Activated naive CD8-positive, alpha-beta T cell (primary cell): Measurements from ENCODE around the gene PACRG.

Source experiments
- H3K27ac Mint-ChIP-seq: one replicate; pipeline ENCODE4 v1.8.0; 2021; ENCODE audit warnings: mixed read lengths
- H3K27me3 Mint-ChIP-seq: one replicate; pipeline ENCODE4 v1.8.0; 2021; ENCODE audit warnings: mixed read lengths
- H3K36me3 Mint-ChIP-seq: one replicate; pipeline ENCODE4 v1.8.0; 2021; ENCODE audit warnings: mixed read lengths
- H3K4me1 Mint-ChIP-seq: one replicate; pipeline ENCODE4 v1.8.0; 2021; ENCODE audit warnings: low read depth, mixed read lengths
- H3K4me3 Mint-ChIP-seq: one replicate; pipeline ENCODE4 v1.8.0; 2021; ENCODE audit warnings: mild to moderate bottlenecking, mixed read lengths
- H3K9me3 Mint-ChIP-seq: one replicate; pipeline ENCODE4 v1.8.0; 2021; ENCODE audit warnings: low read depth, mixed read lengths

The PACRG gene

DNA sequence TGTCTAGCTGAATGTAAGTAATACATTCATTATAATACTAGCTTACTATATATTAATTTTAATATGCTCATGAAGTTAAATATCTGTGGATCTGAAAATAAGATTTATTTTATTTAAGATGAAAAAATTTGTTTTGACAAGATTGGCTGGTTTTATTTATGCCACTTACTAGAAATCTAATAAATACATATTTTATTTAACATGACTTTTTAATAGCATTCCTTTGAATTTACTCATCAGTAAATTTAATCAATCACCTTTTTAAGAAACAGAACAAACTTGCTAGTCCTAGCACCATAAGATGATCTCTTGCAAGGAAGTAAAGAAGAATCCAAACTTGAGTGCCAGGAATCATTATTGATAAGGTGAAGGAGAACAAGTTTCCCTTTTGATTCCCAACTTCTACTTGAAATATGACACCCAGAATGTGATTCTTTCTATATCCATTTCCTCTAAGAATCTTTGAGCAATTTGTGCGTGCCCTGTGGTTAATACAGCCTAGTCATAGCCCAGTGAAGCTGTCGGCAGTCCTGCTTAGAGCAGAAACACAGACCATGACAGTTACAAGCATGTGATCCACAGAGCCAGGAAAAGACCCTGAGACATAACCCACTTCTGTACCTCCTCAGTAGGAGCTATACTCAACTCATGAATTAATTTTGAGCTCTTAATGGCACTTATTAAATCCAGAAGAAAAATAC, 404.4 kb downstream of the PACRG start:
- Mint-ChIP-seq H3K4me3 (no peak overlapping the region), H3K27me3 (no peaks in the 10 kb centered on the region), H3K36me3 (no peaks in the 10 kb centered on the region), H3K27ac (no peak overlapping the region), H3K9me3 (no peaks in the 10 kb centered on the region), H3K4me1 (no peaks in the 10 kb centered on the region)

GRCh38 chr6:163133017-163133416, 405.2 kb downstream of the PACRG start:
- H3K9me3 Mint-ChIP-seq = no peaks in the 10 kb centered on the region

GRCh38 chr6:163133691-163134090, 405.9 kb downstream of the PACRG start:
- Mint-ChIP-seq H3K27ac (no peak overlapping the region), H3K27me3 (peaks cover 1% of the 10 kb centered on the region), H3K9me3 (no peaks in the 10 kb centered on the region), H3K36me3 (no peaks in the 10 kb centered on the region), H3K4me3 (no peak overlapping the region), H3K4me1 (no peaks in the 10 kb centered on the region)

More at GRCh38 chr6:163133017-163133416, 405.2 kb downstream of the PACRG start:
- no peaks in the 10 kb centered on the region for H3K4me1 Mint-ChIP-seq
- H3K27ac Mint-ChIP-seq = no peak overlapping the region
- no peaks in the 10 kb centered on the region for H3K36me3 Mint-ChIP-seq
- H3K4me3 Mint-ChIP-seq = no peak overlapping the region
- H3K27me3 Mint-ChIP-seq = peaks cover 1% of the 10 kb centered on the region

DNA sequence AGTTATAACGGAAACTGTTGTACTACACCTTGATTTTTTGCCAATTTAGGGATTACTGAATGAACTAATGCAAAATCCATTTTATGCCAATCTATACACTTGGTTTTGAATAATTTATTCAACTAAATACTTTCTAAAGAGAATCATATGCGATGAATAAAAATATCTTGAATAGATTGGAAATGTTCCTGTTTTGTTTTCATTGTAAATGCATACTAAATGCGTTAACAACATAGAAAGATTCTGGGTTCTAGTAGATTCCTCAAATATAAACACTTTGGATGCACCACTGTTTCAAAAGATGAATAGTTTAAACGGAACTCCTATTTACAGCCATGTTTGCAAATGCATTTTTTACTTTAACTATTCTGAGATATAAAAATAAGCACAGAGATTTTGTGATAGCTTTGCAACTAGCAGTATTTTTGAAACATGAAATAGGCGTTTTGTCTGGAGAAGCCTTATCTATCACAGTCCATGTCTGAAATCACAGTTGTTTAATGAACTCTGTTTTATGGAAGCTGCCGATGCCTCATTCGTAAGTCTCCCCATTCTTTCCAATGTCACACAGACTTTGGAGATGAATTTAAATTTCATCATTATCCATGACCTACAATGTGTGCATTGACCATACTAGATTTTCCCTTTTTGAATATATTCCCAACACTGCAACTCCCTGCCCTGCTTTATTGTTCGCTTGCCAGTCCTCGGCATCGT, 409.1 kb downstream of the PACRG start:
- Mint-ChIP-seq H3K4me3 (no peak overlapping the region), H3K9me3 (no peaks in the 10 kb centered on the region), H3K36me3 (no peaks in the 10 kb centered on the region), H3K27ac (no peak overlapping the region), H3K4me1 (no peaks in the 10 kb centered on the region), H3K27me3 (peaks cover 4% of the 10 kb centered on the region)

DNA sequence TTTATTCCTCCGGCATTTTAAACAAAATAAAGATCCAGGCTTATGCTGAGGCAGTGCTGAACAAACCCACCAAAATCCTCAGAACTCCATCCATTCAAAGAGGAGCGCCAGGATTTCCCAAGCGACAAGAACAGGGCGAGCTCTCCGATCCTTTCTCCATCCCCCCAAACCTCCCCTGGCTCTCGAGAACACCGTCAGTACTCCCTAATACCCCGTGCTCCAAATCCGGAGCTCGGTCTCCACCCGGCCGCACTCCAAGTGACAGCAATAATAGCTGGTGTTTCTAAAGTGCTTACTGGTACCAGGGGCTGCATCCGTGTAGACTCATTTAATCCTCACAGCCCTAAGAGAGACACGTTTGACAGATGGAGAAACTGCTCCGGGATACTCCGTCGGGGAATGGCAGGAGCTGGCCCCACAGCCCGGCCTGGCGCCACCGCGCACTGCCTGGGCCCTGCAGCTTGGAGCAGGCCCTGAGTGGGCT, 409.7 kb downstream of the PACRG start:
- Mint-ChIP-seq H3K36me3 (no peaks in the 10 kb centered on the region), H3K27ac (no peak overlapping the region), H3K4me1 (no peaks in the 10 kb centered on the region), H3K4me3 (no peak overlapping the region), H3K27me3 (peaks cover 4% of the 10 kb centered on the region), H3K9me3 (no peaks in the 10 kb centered on the region)

DNA sequence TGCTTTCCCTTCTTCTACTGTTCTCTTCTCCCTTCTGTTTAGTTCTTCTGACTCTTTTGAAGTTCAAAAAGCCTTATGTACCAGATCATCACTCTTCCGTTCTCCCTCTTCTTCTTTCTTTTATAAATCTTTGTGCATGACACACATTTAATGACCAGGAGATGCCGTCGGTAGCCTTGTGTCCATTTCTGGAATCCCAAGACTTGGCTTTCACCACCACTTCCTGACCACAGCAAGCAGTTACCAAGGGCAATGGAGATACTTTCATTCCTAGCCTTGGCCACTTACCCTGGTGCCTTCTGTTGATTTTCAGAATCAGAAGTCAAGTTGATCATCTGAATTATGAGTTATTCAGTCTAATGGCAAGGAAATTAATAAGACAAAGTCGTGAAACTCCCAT, 418.3 kb downstream of the PACRG start:
- Mint-ChIP-seq H3K36me3 (no peaks in the 10 kb centered on the region), H3K4me1 (no peaks in the 10 kb centered on the region), H3K4me3 (no peak overlapping the region), H3K27me3 (peaks cover 3% of the 10 kb centered on the region), H3K9me3 (no peaks in the 10 kb centered on the region), H3K27ac (no peak overlapping the region)

DNA sequence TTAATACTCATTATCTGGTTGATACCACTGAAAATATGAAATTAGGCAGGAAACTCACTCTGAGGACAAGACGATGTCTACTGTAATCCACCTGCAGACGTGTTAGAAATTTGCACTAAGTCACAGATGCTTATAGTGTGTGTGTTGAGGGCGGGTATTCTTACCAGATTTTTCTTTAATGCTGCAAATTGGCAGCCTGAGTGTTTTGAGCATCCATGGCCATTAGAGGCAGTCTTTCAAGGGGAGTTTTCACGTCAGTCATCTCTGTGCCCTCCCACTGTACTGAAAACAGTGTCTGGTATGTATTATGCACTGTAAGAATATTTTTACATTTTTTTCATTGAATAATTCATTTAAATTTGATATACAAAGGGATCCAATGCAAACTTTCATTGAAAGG, 420.2 kb downstream of the PACRG start:
- H3K36me3 Mint-ChIP-seq = no peaks in the 10 kb centered on the region
- H3K27me3 Mint-ChIP-seq = peaks cover 6% of the 10 kb centered on the region
- H3K4me1 Mint-ChIP-seq = no peaks in the 10 kb centered on the region
- no peak overlapping the region for H3K27ac Mint-ChIP-seq
- no peak overlapping the region for H3K4me3 Mint-ChIP-seq
- no peaks in the 10 kb centered on the region for H3K9me3 Mint-ChIP-seq

- Mint-ChIP-seq H3K4me3 (no peak overlapping the region), H3K9me3 (no peaks in the 10 kb centered on the region), H3K27me3 (peaks cover 6% of the 10 kb centered on the region), H3K36me3 (no peaks in the 10 kb centered on the region), H3K27ac (no peak overlapping the region), H3K4me1 (no peaks in the 10 kb centered on the region)
Measured at GRCh38 chr6:163148451-163149278, 420.9 kb downstream of the PACRG start.

GRCh38 chr6:163149279-163149848, 421.6 kb downstream of the PACRG start:
- no peaks in the 10 kb centered on the region for H3K36me3 Mint-ChIP-seq
- no peaks in the 10 kb centered on the region for H3K4me1 Mint-ChIP-seq
- H3K27me3 Mint-ChIP-seq = peaks cover 6% of the 10 kb centered on the region
- H3K27ac Mint-ChIP-seq = no peak overlapping the region
- no peaks in the 10 kb centered on the region for H3K9me3 Mint-ChIP-seq
- no peak overlapping the region for H3K4me3 Mint-ChIP-seq

DNA sequence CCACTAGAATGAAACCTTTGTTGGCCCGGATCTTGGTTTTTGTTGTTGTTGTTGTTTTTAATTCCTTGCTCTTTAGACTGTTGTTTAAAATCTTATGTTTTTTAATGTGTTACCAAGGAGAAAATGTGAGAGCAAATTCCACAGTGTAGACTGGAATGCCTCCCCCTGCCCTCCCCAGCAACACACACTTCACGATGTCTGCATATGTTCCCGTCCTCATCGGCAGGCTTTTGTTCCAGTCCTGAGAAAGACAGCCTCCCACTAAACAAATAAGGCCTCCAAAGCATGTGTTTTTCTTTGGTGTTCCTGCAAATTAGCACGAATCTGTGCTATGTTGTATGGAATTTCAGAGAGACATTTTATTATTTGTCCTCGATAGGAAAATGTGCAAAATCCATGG, 423.4 kb downstream of the PACRG start:
- H3K4me1 Mint-ChIP-seq = no peaks in the 10 kb centered on the region
- H3K27ac Mint-ChIP-seq = no peak overlapping the region
- peaks cover 6% of the 10 kb centered on the region for H3K27me3 Mint-ChIP-seq
- H3K36me3 Mint-ChIP-seq = no peaks in the 10 kb centered on the region
- H3K9me3 Mint-ChIP-seq = no peaks in the 10 kb centered on the region
- H3K4me3 Mint-ChIP-seq = no peak overlapping the region

- H3K36me3 Mint-ChIP-seq = no peaks in the 10 kb centered on the region
- no peak overlapping the region for H3K27ac Mint-ChIP-seq
- H3K4me1 Mint-ChIP-seq = no peaks in the 10 kb centered on the region
- H3K4me3 Mint-ChIP-seq = no peak overlapping the region
- no peaks in the 10 kb centered on the region for H3K9me3 Mint-ChIP-seq
- peaks cover 6% of the 10 kb centered on the region for H3K27me3 Mint-ChIP-seq
Measured at GRCh38 chr6:163152701-163153100, 424.9 kb downstream of the PACRG start.

- Mint-ChIP-seq H3K9me3 (no peaks in the 10 kb centered on the region), H3K4me3 (no peak overlapping the region), H3K36me3 (no peaks in the 10 kb centered on the region), H3K27ac (no peak overlapping the region), H3K4me1 (no peaks in the 10 kb centered on the region), H3K27me3 (peaks cover 5% of the 10 kb centered on the region)
Measured at GRCh38 chr6:163159110-163159509, 431.3 kb downstream of the PACRG start.

DNA sequence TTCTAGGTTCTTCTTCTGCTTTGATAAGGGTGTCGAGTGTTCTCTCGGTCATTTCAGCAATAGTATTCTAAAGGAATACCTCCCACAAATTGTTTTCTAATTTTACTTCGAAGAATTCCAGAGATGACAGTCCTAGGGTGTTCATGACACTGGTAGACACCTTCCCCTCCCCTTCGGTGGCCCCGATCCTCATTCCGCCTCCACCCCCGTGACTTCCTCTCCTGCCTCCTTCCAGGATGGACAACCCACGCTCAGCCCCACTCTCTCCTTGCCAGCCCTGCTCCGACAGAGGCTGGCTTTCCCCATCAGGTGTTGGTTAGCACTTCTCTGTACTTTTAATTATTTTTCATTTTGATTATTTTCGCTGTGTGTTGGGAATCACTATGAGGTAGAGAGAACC, 431.9 kb downstream of the PACRG start:
- H3K4me3 Mint-ChIP-seq = no peak overlapping the region
- H3K4me1 Mint-ChIP-seq = no peaks in the 10 kb centered on the region
- no peaks in the 10 kb centered on the region for H3K9me3 Mint-ChIP-seq
- H3K36me3 Mint-ChIP-seq = no peaks in the 10 kb centered on the region
- no peak overlapping the region for H3K27ac Mint-ChIP-seq
- peaks cover 5% of the 10 kb centered on the region for H3K27me3 Mint-ChIP-seq

DNA sequence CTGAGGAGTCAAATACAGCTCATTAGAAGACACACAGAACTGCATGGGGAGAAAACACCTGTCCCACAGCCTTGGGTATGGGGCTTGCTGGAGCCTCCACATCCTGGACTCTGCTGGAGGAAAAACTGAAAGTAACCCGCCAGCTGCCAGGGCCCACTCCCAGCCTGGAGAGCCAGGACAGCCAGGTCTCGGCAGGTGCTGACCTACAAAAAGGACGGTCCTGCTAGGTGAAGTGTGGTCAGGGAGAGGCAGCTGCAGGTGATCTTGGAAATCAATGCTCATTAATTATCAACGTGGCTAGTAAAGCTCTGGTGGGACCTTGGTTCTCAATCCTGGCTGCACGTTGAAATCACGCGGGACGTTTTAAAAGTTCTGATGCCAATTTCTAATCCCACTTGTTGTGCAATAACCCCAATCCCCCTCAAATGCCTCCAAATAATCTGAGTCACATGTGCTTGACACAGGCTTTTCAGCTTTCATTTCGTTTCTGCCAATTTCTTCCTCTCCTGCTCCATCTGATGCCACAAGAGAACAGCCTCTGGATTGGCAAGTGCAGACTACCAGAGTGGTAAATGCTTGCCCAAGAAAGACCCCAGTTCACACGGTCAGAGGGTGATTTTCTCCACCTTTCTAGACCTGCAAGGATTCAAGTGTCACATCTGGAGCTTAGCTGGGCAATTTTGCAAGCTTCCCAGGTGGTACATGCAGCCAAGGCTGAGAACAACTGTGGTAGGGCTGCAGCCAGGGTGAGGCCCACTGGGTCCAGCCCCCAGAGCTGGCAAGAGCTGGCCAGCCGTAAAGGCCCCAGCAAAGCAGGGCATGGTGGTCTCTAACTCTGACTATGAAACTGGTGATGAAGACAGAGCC, 434.5 kb downstream of the PACRG start:
- Mint-ChIP-seq H3K27me3 (peaks cover 7% of the 10 kb centered on the region), H3K9me3 (no peaks in the 10 kb centered on the region), H3K36me3 (no peaks in the 10 kb centered on the region), H3K4me1 (no peaks in the 10 kb centered on the region), H3K27ac (no peak overlapping the region), H3K4me3 (no peak overlapping the region)
